ENCODE data around the gene LRCOL1.

DNA sequence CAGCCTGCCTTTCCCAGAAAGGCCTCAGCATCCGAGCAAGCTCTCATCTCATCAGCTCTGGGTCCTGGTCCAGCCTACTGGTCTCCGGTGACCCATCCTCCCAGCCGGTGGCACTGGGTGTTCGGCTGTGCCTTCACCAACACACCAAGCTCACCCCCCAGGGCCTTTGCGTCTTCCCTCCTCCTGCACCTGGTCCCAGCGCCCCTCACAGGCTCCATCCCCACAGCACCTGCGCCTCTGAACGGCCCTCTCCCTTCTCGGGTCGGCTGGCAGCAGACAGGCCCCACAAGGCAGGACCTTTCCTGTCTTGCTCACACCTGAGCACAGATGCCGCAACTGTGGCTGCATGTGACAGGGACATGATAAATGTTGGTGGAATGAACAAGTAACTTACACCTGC is 21.3 kb upstream of the LRCOL1 start:
- TF ChIP-seq, protein P1, sequence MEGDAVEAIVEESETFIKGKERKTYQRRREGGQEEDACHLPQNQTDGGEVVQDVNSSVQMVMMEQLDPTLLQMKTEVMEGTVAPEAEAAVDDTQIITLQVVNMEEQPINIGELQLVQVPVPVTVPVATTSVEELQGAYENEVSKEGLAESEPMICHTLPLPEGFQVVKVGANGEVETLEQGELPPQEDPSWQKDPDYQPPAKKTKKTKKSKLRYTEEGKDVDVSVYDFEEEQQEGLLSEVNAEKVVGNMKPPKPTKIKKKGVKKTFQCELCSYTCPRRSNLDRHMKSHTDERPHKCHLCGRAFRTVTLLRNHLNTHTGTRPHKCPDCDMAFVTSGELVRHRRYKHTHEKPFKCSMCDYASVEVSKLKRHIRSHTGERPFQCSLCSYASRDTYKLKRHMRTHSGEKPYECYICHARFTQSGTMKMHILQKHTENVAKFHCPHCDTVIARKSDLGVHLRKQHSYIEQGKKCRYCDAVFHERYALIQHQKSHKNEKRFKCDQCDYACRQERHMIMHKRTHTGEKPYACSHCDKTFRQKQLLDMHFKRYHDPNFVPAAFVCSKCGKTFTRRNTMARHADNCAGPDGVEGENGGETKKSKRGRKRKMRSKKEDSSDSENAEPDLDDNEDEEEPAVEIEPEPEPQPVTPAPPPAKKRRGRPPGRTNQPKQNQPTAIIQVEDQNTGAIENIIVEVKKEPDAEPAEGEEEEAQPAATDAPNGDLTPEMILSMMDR (IDR thresholded peaks at IDR 0.05 in 4 of 5, conservative IDR thresholded peaks at IDR 0.05 in 1 of 5): no peak
- no peak for TF ChIP-seq POLR2A (IDR thresholded peaks at IDR 0.05)

Data from gastrocnemius medialis (tissue), 4 donors.